Measurements from ENCODE around the gene MPP1. TPM values are rescaled to one million over a fixed set of nuclear protein-coding genes. Genes with fewer than 3 reads are reported as not detected.

The MPP1 gene
- total and polyA plus RNA-seq, 9 of the 15 experiments (the other 6 are each of a cell fraction or from before 2014, with no cell fraction given) = 227 to 395 (median 283) TPM

GRCh38 chrX:154751669-154752271, 53.5 kb downstream of the MPP1 start (continued):
- TF ChIP-seq ZNF24 (IDR thresholded peaks at IDR 0.05) = no peak
- TF ChIP-seq RBM17 (IDR thresholded peaks at IDR 0.05; ENCODE audit: borderline replicate concordance, low read depth, low read length) = no peak
- TF ChIP-seq BHLHE40 (IDR thresholded peaks at IDR 0.05; ENCODE audit: low read length) = 0 out of 2 replicates have a peak, but pooled peaks have one; percentile 5
- TF ChIP-seq HES1 (IDR thresholded peaks at IDR 0.05; ENCODE audit: low read depth) = no peak; the same call in 1 of the 2 replicates
- peak in 1 of 2 experiments; percentile 86; a peak in 2 of 4 replicates for TF ChIP-seq RCOR1 (IDR thresholded peaks at IDR 0.05; ENCODE audit: borderline replicate concordance in 1 of 2, low read depth in 2 of 2, low read length in 2 of 2)
- TF ChIP-seq ZBTB11 (CRISPR knock-in tag; IDR thresholded peaks at IDR 0.05) = peak in 1 of 3 experiments; percentile 63; a peak in 1 of 6 replicates
- no peak for TF ChIP-seq ETS1 (conservative IDR thresholded peaks at IDR 0.05; ENCODE audit: control insufficient read depth, low read depth, low read length)
- TF ChIP-seq ZNF431 (CRISPR knock-in tag; IDR thresholded peaks at IDR 0.05) = no peak
- no peak for TF ChIP-seq MITF (IDR thresholded peaks at IDR 0.05)
- TF ChIP-seq NEUROD1 (IDR thresholded peaks at IDR 0.05; ENCODE audit: borderline replicate concordance, low read depth, low read length, partially characterized antibody) = no peak
- no peak for TF ChIP-seq CLOCK (CRISPR knock-in tag; IDR thresholded peaks at IDR 0.05; ENCODE audit: borderline replicate concordance)
- no peak for TF ChIP-seq PHF8 (IDR thresholded peaks at IDR 0.05; ENCODE audit: borderline replicate concordance, low read length)
- no peak for TF ChIP-seq ELK1 (CRISPR knock-in tag; IDR thresholded peaks at IDR 0.05)
- TF ChIP-seq BACH1 (tag; IDR thresholded peaks at IDR 0.05) = no peak
- TF ChIP-seq U2AF2 (optimal IDR thresholded peaks at IDR 0.05; ENCODE audit: low read depth, low read length) = no peak
- 0 out of 2 replicates have a peak, but pooled peaks have one; percentile 21 for TF ChIP-seq ZEB2 (IDR thresholded peaks at IDR 0.05)
